B cell (primary cell): ENCODE data around the gene NSRP1. TPM values are rescaled to one million over a fixed set of nuclear protein-coding genes. Genes with fewer than 3 reads are reported as not detected.
"Not testable (repeated sequence)": the region's sequence is repeated elsewhere in the genome, so short reads cannot be mapped to it uniquely, and the experiment has no call there.

Experiments
- ATAC-seq: fragments of 200-7000 bp; cut with Tn5 transposase; one replicate; pipeline ENCODE4 v1.10.0; 2021; ENCODE audit warnings: low read depth, mild to moderate bottlenecking, moderate number of reproducible peaks, moderate library complexity
- CTCF ChIA-PET: fragments of 350-600 bp; sonication (Branson Sonifier 250); formaldehyde crosslinking; loops from one replicate; lab custom pipeline; 2021; ENCODE audit warnings: antibody characterized with exemption, inconsistent platforms; lab: Charles Lee
- POLR2A ChIA-PET: fragments of 350-600 bp; sonication (Branson Sonifier 250); formaldehyde crosslinking; loops from one replicate; lab custom pipeline; 2021; ENCODE audit warnings: antibody characterized with exemption; lab: Charles Lee
- DNase-seq: peaks from one replicate; pipeline ENCODE4 v3.0.0; 2013
- H2AFZ ChIP-seq: 2 replicates; pipeline ENCODE4 v1.6.1; 2012; ENCODE audit warnings: mild to moderate bottlenecking, low read depth, low read length; ENCODE audit not compliant: insufficient read depth, poor library complexity, severe bottlenecking
- H3K27ac ChIP-seq, 2 donors: 1 replicate in 1 of 2; 2 replicates in 1 of 2; pipeline ENCODE4 v1.5.1; 2012 to 2013; ENCODE audit warnings: low read length in 2 of 2, mild to moderate bottlenecking in 2 of 2, moderate library complexity in 1 of 2
- H3K27me3 ChIP-seq, 4 experiments: fragments of 200-600 bp in 1 of 4; sonication (generic) in 1 of 4; replicated peaks in 1 of 4; 1 replicate in 2 of 4; 2 replicates in 2 of 4; pipeline versions ENCODE4 v1.6.1 to v1.7.0; 2013 to 2016; ENCODE audit warnings: low read length in 3 of 4, mild to moderate bottlenecking in 2 of 4, mixed read lengths in 1 of 4, moderate library complexity in 1 of 4; ENCODE audit not compliant: insufficient read depth in 4 of 4, control insufficient read depth in 3 of 4; ENCODE audit errors: control extremely low read depth in 1 of 4
- H3K36me3 ChIP-seq, 2 experiments: replicated peaks in 1 of 2; 1 replicate in 1 of 2; 2 replicates in 1 of 2; pipeline versions ENCODE4 v1.6.1 to v1.7.1; 2013; ENCODE audit warnings: low read length in 1 of 2; ENCODE audit not compliant: insufficient read depth in 2 of 2, control insufficient read depth in 1 of 2; ENCODE audit errors: control extremely low read depth in 1 of 2, extremely low read depth in 1 of 2
- H3K4me1 ChIP-seq, 2 donors: fragments of 200-600 bp in 1 of 2; sonication (generic) in 1 of 2; 1 replicate in 1 of 2; 2 replicates in 1 of 2; pipeline versions ENCODE4 v1.5.1 to v1.6.1; 2013 to 2017; ENCODE audit warnings: low read length in 2 of 2; ENCODE audit not compliant: control insufficient read depth in 2 of 2, insufficient read depth in 2 of 2
- H3K4me2 ChIP-seq: replicated peaks from 2 replicates; pipeline ENCODE3; 2012; ENCODE audit warnings: mild to moderate bottlenecking, low read depth, low read length; ENCODE audit not compliant: poor library complexity, severe bottlenecking
- H3K4me3 ChIP-seq, 5 experiments: fragments of 200-600 bp in 1 of 5; sonication (generic) in 1 of 5; 1 replicate in 3 of 5; 2 replicates in 2 of 5; pipeline versions ENCODE4 v1.5.1 to v1.7.0; 2011 to 2016; ENCODE audit warnings: low read length in 4 of 5, mild to moderate bottlenecking in 4 of 5, low read depth in 2 of 5, control low read depth in 1 of 5, moderate library complexity in 1 of 5; ENCODE audit not compliant: insufficient read depth in 1 of 5; ENCODE audit errors: control extremely low read depth in 1 of 5, extremely low read depth in 1 of 5
- H3K79me2 ChIP-seq: fragments of 200-600 bp; sonication (generic); one replicate; pipeline ENCODE4 v1.6.0; 2016; ENCODE audit warnings: low read length; ENCODE audit not compliant: control insufficient read depth, insufficient read depth
- H3K9ac ChIP-seq: fragments of 200-600 bp; sonication (generic); 2 replicates; pipeline ENCODE4 v1.6.1; 2017; ENCODE audit warnings: mild to moderate bottlenecking, low read length, moderate library complexity
- H3K9me3 ChIP-seq, 3 donors: one replicate each; pipeline versions ENCODE4 v1.6.1 to v1.7.1; 2013; ENCODE audit warnings: low read length in 2 of 3; ENCODE audit not compliant: control insufficient read depth in 2 of 3, insufficient read depth in 1 of 3; ENCODE audit errors: control extremely low read depth in 1 of 3
- H4K20me1 ChIP-seq: 2 replicates; pipeline ENCODE4 v1.6.0; 2012; ENCODE audit warnings: mild to moderate bottlenecking, low read length; ENCODE audit not compliant: insufficient read depth, control insufficient read depth, poor library complexity, severe bottlenecking
- H3K27ac Mint-ChIP-seq: one replicate; pipeline ENCODE4 v1.8.0; 2021; ENCODE audit warnings: mixed read lengths
- H3K27me3 Mint-ChIP-seq: one replicate; pipeline ENCODE4 v1.8.0; 2021; ENCODE audit warnings: mixed read lengths
- H3K4me1 Mint-ChIP-seq: one replicate; pipeline ENCODE4 v1.8.0; 2021; ENCODE audit warnings: mixed read lengths
- H3K4me3 Mint-ChIP-seq: one replicate; pipeline ENCODE4 v1.8.0; 2021; ENCODE audit warnings: mixed read lengths
- H3K9me3 Mint-ChIP-seq: one replicate; pipeline ENCODE4 v1.8.0; 2022; ENCODE audit warnings: mixed read lengths; ENCODE audit not compliant: insufficient read depth
- EZH2 ChIP-seq: IDR thresholded peaks from 2 replicates; pipeline ENCODE4 v1.6.1; 2012; ENCODE audit warnings: borderline replicate concordance, low read depth, mild to moderate bottlenecking, moderate library complexity, low read length; ENCODE audit not compliant: insufficient read depth, poor library complexity, severe bottlenecking
- WGBS: methylation state at CpG from one replicate; pipeline ENCODE4 v1.1.5; 2013; ENCODE audit warnings: missing lambda C conversion rate; ENCODE audit not compliant: insufficient coverage; 5-methylcytosine and 5-hydroxymethylcytosine counted together
- intact Hi-C: fragments of 100-400 bp; cut with micrococcal nuclease; formaldehyde crosslinking; loops from one replicate; pipeline ENCODE4 v1.10.0; 2022
- polyA plus RNA-seq: library from polyadenylated mRNA; depleted of rRNA; stranded (reverse); fragments of >200 nt; gene quantifications from 2 replicates; pipeline ENCODE4 v1.2.3, GENCODE V29; 2012
- total RNA-seq, 2 donors: library from RNA; stranded (reverse); fragments of 120-200 nt in 1 of 2; gene quantifications; 1 replicate in 1 of 2; 2 replicates in 1 of 2; pipeline versions ENCODE4 v1.2.3 to v1.2.4, GENCODE V29; 2013 to 2022
- TF ChIP-seq, protein P1 (sequence below): fragments of 200-600 bp; IDR thresholded peaks from one replicate; pipeline ENCODE4 v1.8.0; 2022; ENCODE audit warnings: antibody characterized with exemption, mild to moderate bottlenecking

Gene NSRP1
- total and polyA plus RNA-seq, 2 donors (not counting 1 experiment from before 2014, with no cell fraction given), result 11.2 to 46.2 TPM

- no peak overlapping the region for H3K9ac ChIP-seq
- H3K36me3 ChIP-seq, result no peaks in the 10 kb centered on the region
- no peak for DNase-seq
- no peak for ATAC-seq
- no peaks in the 10 kb centered on the region for H3K4me1 Mint-ChIP-seq
- no peak overlapping the region for H3K27ac ChIP-seq
- ChIA-PET CTCF (interaction anchor here (4.9 to 13.5 kb wide), 2 partner anchors 9 to 21 kb away, joined by 35 to 124 read pairs; no protein-coding TSS in a partner anchor), POLR2A (no interaction called here)
- H3K27me3 ChIP-seq, result peaks cover 0 to under 1% (median 0%) of the 10 kb centered on the region in 4 experiments
- no peaks in the 10 kb centered on the region for H3K4me1 ChIP-seq
- H3K4me3 Mint-ChIP-seq, result no peak overlapping the region
- H3K4me2 ChIP-seq, result no peak overlapping the region
- H3K79me2 ChIP-seq, result no peaks in the 10 kb centered on the region
- peaks cover 28% of the 10 kb centered on the region for H3K27me3 Mint-ChIP-seq
- no peaks in the 10 kb centered on the region for H3K9me3 ChIP-seq
- intact Hi-C loops, result no loop called here
- H2AFZ ChIP-seq, result no peak overlapping the region
- H3K9me3 Mint-ChIP-seq, result no peaks in the 10 kb centered on the region
- no peak overlapping the region for H3K27ac Mint-ChIP-seq
- 20% methylated on average over 2 of the region's 6 CpGs for WGBS
- TF ChIP-seq, protein P1, sequence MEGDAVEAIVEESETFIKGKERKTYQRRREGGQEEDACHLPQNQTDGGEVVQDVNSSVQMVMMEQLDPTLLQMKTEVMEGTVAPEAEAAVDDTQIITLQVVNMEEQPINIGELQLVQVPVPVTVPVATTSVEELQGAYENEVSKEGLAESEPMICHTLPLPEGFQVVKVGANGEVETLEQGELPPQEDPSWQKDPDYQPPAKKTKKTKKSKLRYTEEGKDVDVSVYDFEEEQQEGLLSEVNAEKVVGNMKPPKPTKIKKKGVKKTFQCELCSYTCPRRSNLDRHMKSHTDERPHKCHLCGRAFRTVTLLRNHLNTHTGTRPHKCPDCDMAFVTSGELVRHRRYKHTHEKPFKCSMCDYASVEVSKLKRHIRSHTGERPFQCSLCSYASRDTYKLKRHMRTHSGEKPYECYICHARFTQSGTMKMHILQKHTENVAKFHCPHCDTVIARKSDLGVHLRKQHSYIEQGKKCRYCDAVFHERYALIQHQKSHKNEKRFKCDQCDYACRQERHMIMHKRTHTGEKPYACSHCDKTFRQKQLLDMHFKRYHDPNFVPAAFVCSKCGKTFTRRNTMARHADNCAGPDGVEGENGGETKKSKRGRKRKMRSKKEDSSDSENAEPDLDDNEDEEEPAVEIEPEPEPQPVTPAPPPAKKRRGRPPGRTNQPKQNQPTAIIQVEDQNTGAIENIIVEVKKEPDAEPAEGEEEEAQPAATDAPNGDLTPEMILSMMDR, result no peak
- no peak for TF ChIP-seq EZH2
- H4K20me1 ChIP-seq, result no peaks in the 10 kb centered on the region
- no peak overlapping the region for H3K4me3 ChIP-seq
Observed at GRCh38 chr17:30084788-30085187, 31.8 kb upstream of the NSRP1 start.

- Histone ChIP-seq H3K9me3 (no peaks in the 10 kb centered on the region), H3K4me2 (no peak overlapping the region), H3K79me2 (no peaks in the 10 kb centered on the region), H3K9ac (no peak overlapping the region), H2AFZ (no peak overlapping the region), H3K27me3 (peaks cover 0 to 3% (median 0%) of the 10 kb centered on the region in 4 experiments), H3K27ac (no peak overlapping the region), H3K4me1 (no peaks in the 10 kb centered on the region), H4K20me1 (no peaks in the 10 kb centered on the region), H3K36me3 (no peaks in the 10 kb centered on the region), H3K4me3 (no peak overlapping the region)
- no CpG with 5 or more reads among the region's 2 CpGs for WGBS
- H3K4me3 Mint-ChIP-seq, result no peak overlapping the region
- DNase-seq (no peak), ATAC-seq (no peak)
- ChIA-PET CTCF (interaction anchor here (0.8 to 13.5 kb wide), 3 partner anchors 18 to 831 kb away, joined by 3 to 124 read pairs (median 4); no protein-coding TSS in a partner anchor), POLR2A (interaction anchor here (0.6 kb wide), 1 partner anchor 273 kb away, joined by 4 read pairs; no protein-coding TSS in a partner anchor)
- H3K27me3 Mint-ChIP-seq, result peaks cover 31% of the 10 kb centered on the region
- intact Hi-C loops, result no loop called here
- H3K27ac Mint-ChIP-seq, result no peak overlapping the region
- no peaks in the 10 kb centered on the region for H3K4me1 Mint-ChIP-seq
- H3K9me3 Mint-ChIP-seq, result no peaks in the 10 kb centered on the region
- TF ChIP-seq EZH2, result no peak
- TF ChIP-seq, protein P1, result no peak
Observed at GRCh38 chr17:30086896-30087295, 29.7 kb upstream of the NSRP1 start.

DNA sequence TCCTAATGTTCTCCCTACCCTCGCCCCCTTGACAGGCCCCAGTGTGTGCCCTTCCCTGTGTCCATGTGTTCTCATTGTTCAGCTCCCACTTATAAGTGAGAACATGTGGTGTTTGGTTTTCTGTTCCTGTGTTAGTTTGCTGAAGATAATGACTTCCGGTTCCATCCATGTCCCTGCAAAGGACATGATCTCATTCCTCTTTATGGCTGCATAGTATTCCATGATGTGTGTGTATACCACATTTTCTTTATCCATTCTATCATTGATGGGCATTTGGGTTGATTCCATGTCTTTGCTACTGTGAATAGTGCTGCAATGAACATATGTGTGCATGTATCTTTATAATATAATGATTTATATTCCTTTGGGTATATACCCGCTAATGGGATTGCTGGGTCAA is 29.2 kb upstream of the NSRP1 start:
- H2AFZ ChIP-seq, result not testable (repeated sequence)

More for the DNA sequence above, 29.2 kb upstream of the NSRP1 start:
- ATAC-seq, H3K36me3 ChIP-seq, H3K4me2 ChIP-seq, H3K27ac ChIP-seq, H3K4me1 ChIP-seq, H3K4me3 Mint-ChIP-seq, H4K20me1 ChIP-seq, H3K9ac ChIP-seq, H3K27me3 ChIP-seq, POLR2A ChIA-PET, H3K4me1 Mint-ChIP-seq, H3K79me2 ChIP-seq, H3K9me3 Mint-ChIP-seq, H3K4me3 ChIP-seq, H3K27ac Mint-ChIP-seq, intact Hi-C loops, H3K9me3 ChIP-seq, DNase-seq: not testable (repeated sequence)
- no CpG with 5 or more reads among the region's 3 CpGs for WGBS
- CTCF ChIA-PET, result interaction anchor here (0.9 to 13.5 kb wide), 3 partner anchors 19 to 831 kb away, joined by 3 to 124 read pairs (median 3); no protein-coding TSS in a partner anchor
- peaks cover 31% of the 10 kb centered on the region for H3K27me3 Mint-ChIP-seq
